Measurements from ENCODE around the gene OVCH2. TPM values are rescaled to one million over a fixed set of nuclear protein-coding genes. Genes with fewer than 3 reads are reported as not detected.

The OVCH2 gene
- total RNA-seq, 3 donors from 2014 or later, result not detected

GRCh38 chr11:7677796-7678201, 28.5 kb downstream of the OVCH2 start:
- no peak overlapping the region for H3K4me3 Mint-ChIP-seq
- peaks cover 53% of the 10 kb centered on the region for H3K27me3 Mint-ChIP-seq (ENCODE audit: low read depth)
- DNase-seq, result no peak
- no peaks in the 10 kb centered on the region for H3K36me3 Mint-ChIP-seq (ENCODE audit: insufficient read depth)
- ATAC-seq, result no peak
- peaks cover 8% of the 10 kb centered on the region for H3K4me1 Mint-ChIP-seq (ENCODE audit: low read depth)
- H3K9me3 Mint-ChIP-seq, result no peaks in the 10 kb centered on the region

GRCh38 chr11:7677071-7677470, 29.2 kb downstream of the OVCH2 start:
- DNase-seq (no peak), ATAC-seq (no peak)
- no peaks in the 10 kb centered on the region for H3K36me3 Mint-ChIP-seq (ENCODE audit: insufficient read depth)
- no peaks in the 10 kb centered on the region for H3K9me3 Mint-ChIP-seq
- no peak overlapping the region for H3K4me3 Mint-ChIP-seq
- H3K4me1 Mint-ChIP-seq (ENCODE audit: low read depth), result peaks cover 8% of the 10 kb centered on the region
- peaks cover 60% of the 10 kb centered on the region for H3K27me3 Mint-ChIP-seq (ENCODE audit: low read depth)

DNA sequence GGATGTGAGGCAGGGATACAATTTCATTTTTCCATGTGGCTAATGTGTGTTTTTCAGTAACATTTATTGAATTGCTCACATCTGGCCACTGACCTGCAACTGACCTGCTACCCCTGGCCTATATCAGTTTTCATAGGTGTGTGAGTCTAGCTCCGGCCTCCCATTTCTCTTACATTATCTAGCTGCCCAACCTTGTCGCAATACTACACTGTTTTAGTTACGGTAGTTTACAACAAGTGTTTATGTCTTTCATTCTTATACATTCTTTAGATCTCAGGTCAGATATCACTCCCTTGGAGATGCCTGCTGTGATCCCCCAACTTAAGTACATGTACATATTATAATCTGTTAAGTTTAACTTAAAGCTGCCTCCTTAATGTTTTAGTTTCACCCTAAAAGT, 30.6 kb downstream of the OVCH2 start:
- no peak overlapping the region for H3K4me3 Mint-ChIP-seq
- no peaks in the 10 kb centered on the region for H3K9me3 Mint-ChIP-seq
- H3K4me1 Mint-ChIP-seq (ENCODE audit: low read depth), result peaks cover 8% of the 10 kb centered on the region
- no peaks in the 10 kb centered on the region for H3K36me3 Mint-ChIP-seq (ENCODE audit: insufficient read depth)
- DNase-seq, result no peak
- no peak for ATAC-seq
- peaks cover 66% of the 10 kb centered on the region for H3K27me3 Mint-ChIP-seq (ENCODE audit: low read depth)

GRCh38 chr11:7673724-7674434, 32.4 kb downstream of the OVCH2 start:
- no peaks in the 10 kb centered on the region for H3K9me3 Mint-ChIP-seq
- ATAC-seq (peak; percentile 64 to 67), DNase-seq (no peak)

GRCh38 chr11:7672960-7673723, 33.1 kb downstream of the OVCH2 start, which contains the start of gene CYB5R2:
CYB5R2 (minus strand) TSS chr11:7673500; CDS start chr11:7672825, 675 bp downstream.
- Mint-ChIP-seq H3K27me3 (ENCODE audit: low read depth) (peaks cover 50% of the 10 kb centered on the region), H3K4me3 (peak within 1 kb of the TSS; percentile 62), H3K9me3 (no peaks in the 10 kb centered on the region), H3K4me1 (ENCODE audit: low read depth) (peaks cover 8% of the 10 kb centered on the region), H3K36me3 (ENCODE audit: insufficient read depth) (no peaks in the 10 kb centered on the region)
- ATAC-seq (peak; percentile 4 to 13), DNase-seq (no peak)

More at GRCh38 chr11:7673724-7674434, 32.4 kb downstream of the OVCH2 start:
- H3K36me3 Mint-ChIP-seq (ENCODE audit: insufficient read depth), result no peaks in the 10 kb centered on the region
- peaks cover 55% of the 10 kb centered on the region for H3K27me3 Mint-ChIP-seq (ENCODE audit: low read depth)
- H3K4me1 Mint-ChIP-seq (ENCODE audit: low read depth), result peaks cover 8% of the 10 kb centered on the region
- H3K4me3 Mint-ChIP-seq, result peak overlapping the region; percentile 62

- no peaks in the 10 kb centered on the region for H3K36me3 Mint-ChIP-seq (ENCODE audit: insufficient read depth)
- H3K4me3 Mint-ChIP-seq, result peak overlapping the region; percentile 34
- DNase-seq (no peak), ATAC-seq (no peak)
- peaks cover 8% of the 10 kb centered on the region for H3K4me1 Mint-ChIP-seq (ENCODE audit: low read depth)
- no peaks in the 10 kb centered on the region for H3K9me3 Mint-ChIP-seq
- peaks cover 46% of the 10 kb centered on the region for H3K27me3 Mint-ChIP-seq (ENCODE audit: low read depth)
Observed at GRCh38 chr11:7672276-7672959, 33.9 kb downstream of the OVCH2 start.

- DNase-seq (no peak), ATAC-seq (peak; percentile 49 to 72)
- no peaks in the 10 kb centered on the region for H3K9me3 Mint-ChIP-seq
- no peaks in the 10 kb centered on the region for H3K36me3 Mint-ChIP-seq (ENCODE audit: insufficient read depth)
- peaks cover 8% of the 10 kb centered on the region for H3K4me1 Mint-ChIP-seq (ENCODE audit: low read depth)
- H3K4me3 Mint-ChIP-seq, result no peak overlapping the region
- peaks cover 46% of the 10 kb centered on the region for H3K27me3 Mint-ChIP-seq (ENCODE audit: low read depth)
Observed at GRCh38 chr11:7671347-7672215, 34.7 kb downstream of the OVCH2 start.

GRCh38 chr11:7670641-7671040, 35.6 kb downstream of the OVCH2 start:
- H3K4me3 Mint-ChIP-seq, result no peak overlapping the region
- peaks cover 37% of the 10 kb centered on the region for H3K27me3 Mint-ChIP-seq (ENCODE audit: low read depth)
- peaks cover 8% of the 10 kb centered on the region for H3K4me1 Mint-ChIP-seq (ENCODE audit: low read depth)
- no peak for DNase-seq
- H3K9me3 Mint-ChIP-seq, result no peaks in the 10 kb centered on the region
- H3K36me3 Mint-ChIP-seq (ENCODE audit: insufficient read depth), result peaks cover 2% of the 10 kb centered on the region
- ATAC-seq, result no peak

DNA sequence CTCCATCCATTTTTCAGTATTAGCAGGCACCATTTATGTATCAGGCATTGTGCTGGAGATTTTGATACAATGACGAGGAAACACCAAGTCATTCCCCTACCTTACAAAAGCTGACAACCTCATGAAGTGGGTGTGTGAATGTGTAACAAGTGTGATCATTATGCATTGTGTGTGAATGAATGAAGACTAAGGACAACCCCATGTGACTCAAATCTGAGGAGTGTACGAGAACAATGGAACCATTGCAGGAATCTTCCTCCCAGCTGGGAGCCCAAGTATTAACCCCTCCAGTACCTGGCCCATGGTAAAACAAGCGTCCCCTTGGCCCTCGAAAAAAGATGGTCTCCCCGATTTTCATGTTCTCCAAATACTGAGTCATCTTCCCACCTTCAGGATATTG, 37.4 kb downstream of the OVCH2 start:
- Mint-ChIP-seq H3K4me1 (ENCODE audit: low read depth) (peaks cover under 1% of the 10 kb centered on the region), H3K27me3 (ENCODE audit: low read depth) (peaks cover 20% of the 10 kb centered on the region), H3K4me3 (no peak overlapping the region), H3K9me3 (no peaks in the 10 kb centered on the region), H3K36me3 (ENCODE audit: insufficient read depth) (peaks cover 2% of the 10 kb centered on the region)
- ATAC-seq (no peak), DNase-seq (no peak)

GRCh38 chr11:7668464-7668863, 37.8 kb downstream of the OVCH2 start:
- peaks cover 2% of the 10 kb centered on the region for H3K36me3 Mint-ChIP-seq (ENCODE audit: insufficient read depth)
- no peak for DNase-seq
- no peak overlapping the region for H3K4me3 Mint-ChIP-seq
- no peaks in the 10 kb centered on the region for H3K9me3 Mint-ChIP-seq
- no peak for ATAC-seq
- no peaks in the 10 kb centered on the region for H3K4me1 Mint-ChIP-seq (ENCODE audit: low read depth)
- H3K27me3 Mint-ChIP-seq (ENCODE audit: low read depth), result peaks cover 19% of the 10 kb centered on the region

GRCh38 chr11:7667460-7667859, 38.8 kb downstream of the OVCH2 start:
- H3K4me3 Mint-ChIP-seq, result no peak overlapping the region
- H3K27me3 Mint-ChIP-seq (ENCODE audit: low read depth), result peaks cover 10% of the 10 kb centered on the region
- DNase-seq, result no peak
- ATAC-seq, result no peak
- H3K4me1 Mint-ChIP-seq (ENCODE audit: low read depth), result no peaks in the 10 kb centered on the region
- no peaks in the 10 kb centered on the region for H3K9me3 Mint-ChIP-seq
- peaks cover 2% of the 10 kb centered on the region for H3K36me3 Mint-ChIP-seq (ENCODE audit: insufficient read depth)

GRCh38 chr11:7666292-7666866, 39.9 kb downstream of the OVCH2 start:
- ATAC-seq (no peak), DNase-seq (no peak)
- Mint-ChIP-seq H3K4me3 (no peak overlapping the region), H3K9me3 (no peaks in the 10 kb centered on the region), H3K4me1 (ENCODE audit: low read depth) (no peaks in the 10 kb centered on the region), H3K27me3 (ENCODE audit: low read depth) (peaks cover 2% of the 10 kb centered on the region), H3K36me3 (ENCODE audit: insufficient read depth) (peaks cover 2% of the 10 kb centered on the region)

- ATAC-seq, result peak; percentile 88 to 98
- Mint-ChIP-seq H3K27me3 (ENCODE audit: low read depth) (no peaks in the 10 kb centered on the region), H3K4me3 (no peak overlapping the region), H3K4me1 (ENCODE audit: low read depth) (no peaks in the 10 kb centered on the region), H3K9me3 (no peaks in the 10 kb centered on the region), H3K36me3 (ENCODE audit: insufficient read depth) (peaks cover 3% of the 10 kb centered on the region)
- peak; percentile 47 for DNase-seq
Observed at GRCh38 chr11:7665473-7666291, 40.6 kb downstream of the OVCH2 start.
